ENCODE results near the gene TPRG1L.

TPRG1L gene

GRCh38 chr1:3630161-3630611 lies 5.4 kb downstream of the TPRG1L start:
- DNase-seq (ENCODE audit: low read depth in 1 of 2, low spot score in 1 of 2) = no peak
- no peaks in the 10 kb centered on the region for H3K27me3 ChIP-seq (ENCODE audit: insufficient read depth, poor library complexity, severe bottlenecking)
- no peak overlapping the region for H3K27ac ChIP-seq (replicated peaks)
- TF ChIP-seq GABPA (IDR thresholded peaks at IDR 0.05; ENCODE audit: low read depth) (no peak), SPI1 (IDR thresholded peaks at IDR 0.05; ENCODE audit: borderline replicate concordance, low read depth) (no peak), POLR2AphosphoS5 (IDR thresholded peaks at IDR 0.05; ENCODE audit: low read depth) (no peak), CTCF (IDR thresholded peaks at IDR 0.05; ENCODE audit: insufficient read depth, low read length) (no peak)
- TF ChIP-seq, protein P1, sequence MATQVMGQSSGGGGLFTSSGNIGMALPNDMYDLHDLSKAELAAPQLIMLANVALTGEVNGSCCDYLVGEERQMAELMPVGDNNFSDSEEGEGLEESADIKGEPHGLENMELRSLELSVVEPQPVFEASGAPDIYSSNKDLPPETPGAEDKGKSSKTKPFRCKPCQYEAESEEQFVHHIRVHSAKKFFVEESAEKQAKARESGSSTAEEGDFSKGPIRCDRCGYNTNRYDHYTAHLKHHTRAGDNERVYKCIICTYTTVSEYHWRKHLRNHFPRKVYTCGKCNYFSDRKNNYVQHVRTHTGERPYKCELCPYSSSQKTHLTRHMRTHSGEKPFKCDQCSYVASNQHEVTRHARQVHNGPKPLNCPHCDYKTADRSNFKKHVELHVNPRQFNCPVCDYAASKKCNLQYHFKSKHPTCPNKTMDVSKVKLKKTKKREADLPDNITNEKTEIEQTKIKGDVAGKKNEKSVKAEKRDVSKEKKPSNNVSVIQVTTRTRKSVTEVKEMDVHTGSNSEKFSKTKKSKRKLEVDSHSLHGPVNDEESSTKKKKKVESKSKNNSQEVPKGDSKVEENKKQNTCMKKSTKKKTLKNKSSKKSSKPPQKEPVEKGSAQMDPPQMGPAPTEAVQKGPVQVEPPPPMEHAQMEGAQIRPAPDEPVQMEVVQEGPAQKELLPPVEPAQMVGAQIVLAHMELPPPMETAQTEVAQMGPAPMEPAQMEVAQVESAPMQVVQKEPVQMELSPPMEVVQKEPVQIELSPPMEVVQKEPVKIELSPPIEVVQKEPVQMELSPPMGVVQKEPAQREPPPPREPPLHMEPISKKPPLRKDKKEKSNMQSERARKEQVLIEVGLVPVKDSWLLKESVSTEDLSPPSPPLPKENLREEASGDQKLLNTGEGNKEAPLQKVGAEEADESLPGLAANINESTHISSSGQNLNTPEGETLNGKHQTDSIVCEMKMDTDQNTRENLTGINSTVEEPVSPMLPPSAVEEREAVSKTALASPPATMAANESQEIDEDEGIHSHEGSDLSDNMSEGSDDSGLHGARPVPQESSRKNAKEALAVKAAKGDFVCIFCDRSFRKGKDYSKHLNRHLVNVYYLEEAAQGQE (IDR thresholded peaks at IDR 0.05; ENCODE audit: insufficient replicate concordance, low read depth) = no peak
- H3K4me3 ChIP-seq (replicated peaks; ENCODE audit: insufficient read depth, low read length) = no peak overlapping the region

DNA sequence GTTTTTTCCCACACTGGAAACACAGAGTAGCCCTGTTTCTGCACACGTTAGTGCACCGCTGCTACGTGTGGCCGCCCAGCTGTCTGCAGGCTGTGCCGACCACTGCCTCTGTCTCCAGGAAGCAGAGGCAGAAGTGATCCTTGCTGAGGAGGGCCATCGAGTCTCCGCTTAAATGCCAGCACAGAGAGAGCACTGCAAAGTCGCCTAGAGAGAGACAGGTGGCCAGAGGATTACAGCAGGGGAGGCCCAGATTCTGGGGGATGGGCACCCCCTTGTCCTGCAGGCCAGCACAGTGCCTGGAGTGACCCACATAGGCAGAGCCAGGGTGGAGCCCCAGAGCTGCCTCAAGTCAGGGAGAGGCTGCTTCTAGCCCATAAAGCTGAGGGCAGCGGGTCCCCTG lies 6.1 kb downstream of the TPRG1L start:
- Histone ChIP-seq H3K27ac (replicated peaks) (no peak overlapping the region), H3K4me3 (replicated peaks; ENCODE audit: insufficient read depth, low read length) (no peak overlapping the region), H3K27me3 (ENCODE audit: insufficient read depth, poor library complexity, severe bottlenecking) (no peaks in the 10 kb centered on the region)
- no peak for TF ChIP-seq CTCF (IDR thresholded peaks at IDR 0.05; ENCODE audit: insufficient read depth, low read length)
- no peak for TF ChIP-seq SPI1 (IDR thresholded peaks at IDR 0.05; ENCODE audit: borderline replicate concordance, low read depth)
- TF ChIP-seq GABPA (IDR thresholded peaks at IDR 0.05; ENCODE audit: low read depth) = no peak
- no peak for TF ChIP-seq POLR2AphosphoS5 (IDR thresholded peaks at IDR 0.05; ENCODE audit: low read depth)
- TF ChIP-seq, protein P1 (IDR thresholded peaks at IDR 0.05; ENCODE audit: insufficient replicate concordance, low read depth) = no peak
- no peak for DNase-seq (ENCODE audit: low read depth in 1 of 2, low spot score in 1 of 2)

DNA sequence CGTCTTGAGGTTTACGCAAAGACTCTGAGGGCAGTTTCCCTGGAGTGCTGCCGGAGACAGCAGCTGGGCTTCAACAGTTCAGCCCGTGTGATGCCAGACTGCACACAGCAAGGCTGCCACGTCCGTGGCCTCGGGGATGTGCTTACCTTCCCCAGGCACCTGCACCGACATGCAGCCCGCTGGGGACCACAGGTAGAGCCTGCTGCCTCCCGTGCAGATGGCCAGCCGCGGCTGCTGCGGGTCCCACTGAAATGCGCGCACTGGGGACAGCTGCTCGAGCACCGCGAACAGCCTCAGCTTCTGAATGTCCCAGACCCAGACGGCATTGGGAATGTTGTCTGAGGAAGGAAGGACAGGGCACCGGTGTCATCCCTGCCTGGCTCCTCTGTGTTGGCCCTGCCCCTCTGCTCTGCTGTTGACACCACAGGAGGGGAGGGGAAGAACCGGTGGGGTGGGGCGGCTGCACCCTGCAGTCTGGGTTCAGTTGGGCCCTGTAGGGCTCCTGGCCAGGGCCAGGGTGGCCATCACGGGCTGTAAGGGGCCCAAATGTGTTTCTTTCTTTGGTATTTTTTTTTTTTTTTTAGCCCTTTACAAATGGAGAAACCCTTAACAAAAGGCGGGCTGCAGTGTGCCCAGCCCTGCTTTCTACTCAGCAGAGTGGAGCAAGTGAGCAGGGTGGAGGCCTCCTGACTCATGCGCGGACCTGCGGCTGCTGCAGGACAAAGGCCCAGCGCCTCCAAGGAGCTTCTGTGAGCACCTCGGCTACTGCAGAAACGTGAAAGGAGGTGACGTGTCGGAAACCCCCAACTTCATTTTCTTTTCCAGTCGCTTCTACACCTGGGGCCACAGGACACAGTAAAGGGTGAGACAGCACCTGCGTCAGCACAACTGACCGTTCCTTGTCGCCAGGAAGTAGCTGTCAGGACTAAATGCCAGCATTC lies 6.8 kb downstream of the TPRG1L start:
- no peak for TF ChIP-seq SPI1 (IDR thresholded peaks at IDR 0.05; ENCODE audit: borderline replicate concordance, low read depth)
- TF ChIP-seq CTCF (IDR thresholded peaks at IDR 0.05; ENCODE audit: insufficient read depth, low read length) = no peak
- TF ChIP-seq POLR2AphosphoS5 (IDR thresholded peaks at IDR 0.05; ENCODE audit: low read depth) = no peak
- TF ChIP-seq, protein P1 (IDR thresholded peaks at IDR 0.05; ENCODE audit: insufficient replicate concordance, low read depth) = no peak
- no peak for TF ChIP-seq GABPA (IDR thresholded peaks at IDR 0.05; ENCODE audit: low read depth)
- no peak for DNase-seq (ENCODE audit: low read depth in 1 of 2, low spot score in 1 of 2)
- Histone ChIP-seq H3K27ac (replicated peaks) (no peak overlapping the region), H3K27me3 (ENCODE audit: insufficient read depth, poor library complexity, severe bottlenecking) (no peaks in the 10 kb centered on the region), H3K4me3 (replicated peaks; ENCODE audit: insufficient read depth, low read length) (no peak overlapping the region)

Data from HL-60 (cell line).